ENCODE data around the gene CRTC2.
"Not testable (repeated sequence)": the region's sequence is repeated elsewhere in the genome, so short reads cannot be mapped to it uniquely, and the experiment has no call there.

The CRTC2 gene

GRCh38 chr1:153958111-153958960 is at the start of gene CRTC2:
Gene CRTC2 (minus strand): TSS chr1:153958612. CDS start chr1:153958497, 115 bp downstream.
- peak; percentile 98 for DNase-seq

GRCh38 chr1:154006136-154006535 is 47.7 kb upstream of the CRTC2 start:
- peak; percentile 42 for DNase-seq

GRCh38 chr1:154000420-154000819 is 42.0 kb upstream of the CRTC2 start:
- DNase-seq, result no peak

GRCh38 chr1:153996882-153997281 is 38.5 kb upstream of the CRTC2 start:
- not testable (repeated sequence) for DNase-seq

- DNase-seq, result no peak
These were observed 37.2 kb upstream of the CRTC2 start for GRCh38 chr1:153995640-153996039.

GRCh38 chr1:153995202-153995601 is 36.8 kb upstream of the CRTC2 start:
- no peak for DNase-seq

GRCh38 chr1:153991806-153992205 is 33.4 kb upstream of the CRTC2 start:
- no peak for DNase-seq

GRCh38 chr1:153991151-153991630 is 32.8 kb upstream of the CRTC2 start:
- DNase-seq, result no peak

- DNase-seq, result peak; percentile 92
These were observed 32.2 kb upstream of the CRTC2 start, which contains the start of gene RPS27 for GRCh38 chr1:153990468-153991150. Gene RPS27 (plus strand): TSS chr1:153990762. CDS start chr1:153990797, 35 bp downstream.

- DNase-seq, result no peak
These were observed 29.2 kb upstream of the CRTC2 start for GRCh38 chr1:153987621-153988020.

- peak; percentile 83 for DNase-seq
These were observed 27.7 kb upstream of the CRTC2 start, which contains the start of gene RAB13 for GRCh38 chr1:153985941-153986761. Gene RAB13 (minus strand): TSS chr1:153986339. CDS start chr1:153986236, 103 bp downstream.

- DNase-seq, result no peak
These were observed 27.0 kb upstream of the CRTC2 start for GRCh38 chr1:153985341-153985912.

GRCh38 chr1:153984123-153984894 is 25.9 kb upstream of the CRTC2 start:
- DNase-seq, result no peak

- DNase-seq, result not testable (repeated sequence)
These were observed 23.3 kb upstream of the CRTC2 start for GRCh38 chr1:153981735-153982134.

GRCh38 chr1:153979091-153979490 is 20.7 kb upstream of the CRTC2 start:
- DNase-seq, result not testable (repeated sequence)

GRCh38 chr1:153978274-153978909 is 20.0 kb upstream of the CRTC2 start:
- DNase-seq, result no peak

- DNase-seq, result peak; percentile 83
These were observed 19.1 kb upstream of the CRTC2 start, which contains the start of gene JTB for GRCh38 chr1:153977250-153978240. Gene JTB (minus strand): TSS chr1:153977674. CDS start chr1:153977252, 422 bp downstream.

GRCh38 chr1:153976819-153977249 is 18.4 kb upstream of the CRTC2 start:
- no peak for DNase-seq

GRCh38 chr1:153973525-153973924 is 15.1 kb upstream of the CRTC2 start:
- DNase-seq, result no peak

- DNase-seq, result no peak
These were observed 14.7 kb upstream of the CRTC2 start for GRCh38 chr1:153973071-153973470.
